D721Med (cell line): Measurements from ENCODE around the gene SUGCT.

Source experiments
- DNase-seq: peaks from one replicate; pipeline ENCODE4 v3.0.0; 2011; ENCODE audit warnings: low spot score; ENCODE audit not compliant: insufficient read length
- FAIRE-seq: peaks from 2 replicates; lab custom pipeline; 2011; peaks lifted over from hg19 to GRCh38; lab: Jason Lieb, UNC
- TF ChIP-seq, protein P1 (sequence below): IDR thresholded peaks from 2 replicates; pipeline ENCODE4 v1.5.1; 2012; ENCODE audit warnings: mild to moderate bottlenecking, control low read depth; ENCODE audit not compliant: insufficient read depth; ENCODE audit errors: missing control alignments

The SUGCT gene

DNA sequence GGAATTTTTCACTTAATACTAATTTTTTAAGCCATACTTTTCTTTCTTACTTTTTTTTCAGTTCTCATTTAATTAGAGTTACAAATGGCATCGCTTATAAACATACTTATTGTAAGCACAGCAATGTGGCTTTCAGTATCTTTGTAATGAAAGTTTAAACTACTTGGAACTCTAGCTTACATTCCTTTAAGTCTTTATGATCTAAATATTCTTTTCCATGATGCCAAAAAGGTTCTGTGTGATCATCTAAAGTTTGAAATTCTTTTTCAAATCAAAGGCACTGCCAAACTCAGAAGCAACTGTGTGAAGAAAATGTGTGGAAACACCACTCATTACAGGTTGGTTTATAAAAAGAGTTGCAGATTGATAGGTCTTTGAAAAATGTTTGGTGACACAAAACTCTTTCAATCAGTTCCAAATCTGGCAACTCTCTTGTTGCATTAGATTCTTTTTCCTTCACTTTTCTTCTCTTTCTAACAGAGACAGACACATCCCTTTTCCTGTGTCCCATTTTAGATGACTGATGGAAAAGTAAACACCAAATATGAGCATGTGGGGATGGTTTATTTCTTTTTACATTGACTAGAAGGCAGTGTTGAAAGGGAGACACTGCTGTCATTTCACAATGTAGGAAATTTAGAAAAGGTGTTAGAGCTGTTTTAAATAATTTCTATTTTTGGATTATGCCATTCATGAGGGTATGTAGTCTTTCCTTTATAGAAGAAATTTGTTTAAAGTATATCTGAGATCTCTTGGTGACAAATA lies 392.3 kb downstream of the SUGCT start:
- FAIRE-seq (no peak), DNase-seq (no peak)
- TF ChIP-seq, protein P1, sequence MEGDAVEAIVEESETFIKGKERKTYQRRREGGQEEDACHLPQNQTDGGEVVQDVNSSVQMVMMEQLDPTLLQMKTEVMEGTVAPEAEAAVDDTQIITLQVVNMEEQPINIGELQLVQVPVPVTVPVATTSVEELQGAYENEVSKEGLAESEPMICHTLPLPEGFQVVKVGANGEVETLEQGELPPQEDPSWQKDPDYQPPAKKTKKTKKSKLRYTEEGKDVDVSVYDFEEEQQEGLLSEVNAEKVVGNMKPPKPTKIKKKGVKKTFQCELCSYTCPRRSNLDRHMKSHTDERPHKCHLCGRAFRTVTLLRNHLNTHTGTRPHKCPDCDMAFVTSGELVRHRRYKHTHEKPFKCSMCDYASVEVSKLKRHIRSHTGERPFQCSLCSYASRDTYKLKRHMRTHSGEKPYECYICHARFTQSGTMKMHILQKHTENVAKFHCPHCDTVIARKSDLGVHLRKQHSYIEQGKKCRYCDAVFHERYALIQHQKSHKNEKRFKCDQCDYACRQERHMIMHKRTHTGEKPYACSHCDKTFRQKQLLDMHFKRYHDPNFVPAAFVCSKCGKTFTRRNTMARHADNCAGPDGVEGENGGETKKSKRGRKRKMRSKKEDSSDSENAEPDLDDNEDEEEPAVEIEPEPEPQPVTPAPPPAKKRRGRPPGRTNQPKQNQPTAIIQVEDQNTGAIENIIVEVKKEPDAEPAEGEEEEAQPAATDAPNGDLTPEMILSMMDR: no peak

DNA sequence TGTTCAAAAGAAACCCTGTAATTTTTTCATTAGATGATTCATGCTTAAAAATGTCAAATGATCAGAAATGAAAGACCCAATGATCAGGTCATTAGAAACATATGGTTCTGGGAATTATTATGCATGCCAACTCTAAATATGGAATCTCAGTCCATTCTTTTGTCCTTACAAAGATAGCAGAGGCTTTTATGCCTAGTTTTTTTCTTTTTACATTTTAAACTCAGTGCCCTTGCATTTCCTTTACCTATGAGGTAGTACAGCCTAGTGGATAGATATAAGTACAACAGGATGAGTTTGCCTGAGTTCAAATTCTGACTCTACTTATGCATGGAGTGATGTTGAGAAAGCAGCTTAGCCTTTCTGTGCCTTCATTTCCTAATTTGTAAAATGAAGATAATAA lies 392.9 kb downstream of the SUGCT start:
- FAIRE-seq (no peak), DNase-seq (no peak)

DNA sequence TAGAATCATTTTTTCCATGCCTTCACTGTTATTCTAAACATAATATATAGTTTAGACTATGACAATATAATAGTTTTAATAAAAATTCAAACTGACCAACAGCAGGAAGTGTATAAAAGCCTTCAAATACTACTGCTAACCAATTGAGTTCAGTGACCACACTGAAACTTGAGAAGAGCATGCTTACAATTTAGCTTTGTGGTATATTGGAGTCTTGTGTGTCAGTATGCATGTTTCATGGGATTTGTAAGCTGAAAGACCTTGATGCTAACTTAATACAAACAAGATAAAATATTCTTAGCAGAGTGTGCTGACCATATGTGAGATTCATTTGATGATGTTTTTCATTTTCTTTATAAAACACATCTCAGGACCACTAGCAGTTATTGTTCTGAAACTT lies 395.5 kb downstream of the SUGCT start:
- TF ChIP-seq, protein P1: no peak
- FAIRE-seq (peak; percentile 16), DNase-seq (no peak)

More for the DNA sequence above, 392.9 kb downstream of the SUGCT start:
- TF ChIP-seq, protein P1: no peak

DNA sequence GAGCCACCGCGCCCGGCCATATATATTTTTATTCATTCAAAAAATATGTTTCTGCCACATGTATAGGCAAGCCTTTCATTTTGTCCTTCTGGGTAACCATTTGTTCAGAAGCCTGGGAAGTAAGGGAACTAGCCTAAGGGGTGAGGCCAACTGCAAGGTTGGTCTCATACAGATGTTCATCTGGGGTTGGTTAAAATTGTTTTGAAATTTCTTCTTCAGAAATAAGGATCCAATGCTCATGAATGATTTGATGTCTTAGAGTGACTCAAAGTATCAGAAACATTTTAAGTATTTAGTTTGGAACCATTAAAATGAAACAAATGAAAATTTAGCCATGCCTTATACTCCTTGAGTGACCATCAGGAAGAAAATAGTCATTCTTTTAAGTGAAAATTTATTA lies 397.2 kb downstream of the SUGCT start:
- no peak for FAIRE-seq
- DNase-seq: no peak
- TF ChIP-seq, protein P1: no peak

DNA sequence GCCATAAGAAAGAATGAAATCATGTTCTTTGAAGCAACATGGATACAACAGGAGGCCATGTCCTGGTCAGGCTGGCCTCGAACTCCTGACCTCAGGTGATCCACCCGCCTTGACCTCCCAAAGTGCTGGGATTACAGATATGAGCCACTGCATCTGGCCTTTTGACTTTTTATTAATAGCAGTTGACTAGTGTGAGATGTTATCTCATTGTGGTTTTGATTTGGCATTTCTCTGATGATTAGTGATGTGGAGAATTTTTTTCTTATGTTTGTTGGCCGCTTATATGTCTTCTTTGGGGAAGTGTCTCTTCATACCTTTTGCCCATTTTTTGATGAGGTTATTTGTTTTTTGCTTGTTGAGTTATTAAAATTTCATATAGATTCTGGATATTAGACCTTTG lies 400.9 kb downstream of the SUGCT start:
- FAIRE-seq: no peak
- TF ChIP-seq, protein P1: no peak
- no peak for DNase-seq

DNA sequence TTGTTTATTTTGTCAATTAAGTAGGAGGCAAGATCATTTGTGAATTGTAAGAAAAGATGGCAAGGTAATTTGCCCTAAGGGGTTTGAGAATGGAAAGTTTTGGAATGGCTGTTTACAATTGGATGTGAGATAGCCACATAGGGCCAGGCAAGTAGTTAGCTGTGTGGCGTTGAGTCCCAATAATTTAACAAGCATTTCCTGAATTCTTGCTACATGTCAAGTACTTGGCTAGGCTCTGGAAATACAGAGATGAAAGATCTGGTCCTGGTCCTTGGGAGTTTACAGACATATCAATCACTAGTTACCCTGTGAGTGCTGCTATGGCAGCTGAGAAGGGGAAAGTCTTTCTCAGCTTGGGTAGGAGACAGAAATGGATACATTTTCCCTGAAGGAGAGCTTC lies 401.6 kb downstream of the SUGCT start:
- TF ChIP-seq, protein P1: no peak
- FAIRE-seq: no peak
- no peak for DNase-seq

DNA sequence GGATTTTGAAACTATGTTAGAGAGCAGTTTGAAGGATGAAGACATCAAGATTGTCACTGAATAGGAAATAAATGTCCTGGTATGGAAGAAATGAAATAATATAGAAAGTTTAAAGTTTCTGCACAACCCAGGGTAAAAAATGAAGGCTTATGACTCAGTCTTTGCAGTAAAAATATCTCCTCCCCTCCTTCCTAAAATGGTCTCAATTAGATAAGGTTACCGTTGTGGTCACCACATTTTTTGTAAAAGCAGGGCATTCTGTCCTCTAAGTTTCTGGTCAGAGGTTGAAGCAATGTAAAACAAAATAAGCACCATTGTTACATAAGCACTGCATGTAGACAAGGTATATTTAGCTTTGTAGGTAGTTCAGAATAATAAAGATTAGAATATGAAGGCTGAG lies 403.5 kb downstream of the SUGCT start:
- TF ChIP-seq, protein P1: no peak
- no peak for DNase-seq
- FAIRE-seq: no peak
